NCI-H510A (cell line): ENCODE data around the gene TIMP2.
"Not testable (repeated sequence)": the region's sequence is repeated elsewhere in the genome, so short reads cannot be mapped to it uniquely, and the experiment has no call there.

Source experiments
- DNase-seq: peaks from one replicate; lab custom pipeline; 2025; lab: John Stamatoyannopoulos, UW

TIMP2 gene

GRCh38 chr17:78888941-78889518, 36.2 kb downstream of the TIMP2 start:
- DNase-seq = no peak

GRCh38 chr17:78886954-78887353, 38.2 kb downstream of the TIMP2 start:
- no peak for DNase-seq

- DNase-seq = no peak
Measured at GRCh38 chr17:78885956-78886355, 39.2 kb downstream of the TIMP2 start.

DNA sequence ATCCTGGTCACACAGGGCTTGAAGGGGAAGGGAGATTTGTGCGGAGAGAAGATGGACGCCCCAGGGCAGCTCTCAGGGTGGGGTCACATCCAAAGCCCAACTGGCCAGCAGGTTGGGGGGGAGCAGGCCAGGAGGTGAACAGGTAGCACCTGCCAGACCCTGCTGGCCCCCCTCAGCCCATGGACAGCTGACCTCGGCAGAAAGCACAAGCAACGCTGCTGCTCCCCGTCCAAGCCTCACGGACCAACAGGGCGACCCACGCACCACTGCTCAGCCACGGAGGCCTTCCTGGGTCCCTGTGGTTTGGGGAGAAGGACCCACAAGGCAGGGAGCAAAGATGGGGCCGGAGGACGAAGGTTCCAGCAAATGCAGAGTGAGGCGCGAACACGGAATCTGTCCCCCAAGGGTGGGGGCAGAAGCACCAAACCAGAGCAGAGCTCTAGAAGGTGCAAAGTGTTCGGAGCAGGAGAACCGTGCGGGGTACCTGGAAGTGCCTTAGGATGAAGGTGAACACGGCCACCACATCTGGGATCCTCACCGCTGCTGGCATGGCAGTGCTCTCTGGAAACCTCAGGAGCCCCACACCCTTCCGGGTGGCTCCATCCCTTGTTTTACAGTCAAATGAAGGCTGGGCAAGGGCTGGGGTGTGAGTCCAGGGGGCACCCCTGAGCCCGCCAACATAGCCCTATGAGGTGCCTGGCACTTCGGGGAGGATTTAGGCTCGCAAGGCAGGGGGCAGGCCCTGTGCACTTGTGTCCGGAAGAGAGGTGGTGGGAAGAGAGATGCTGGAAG, 40.1 kb downstream of the TIMP2 start:
- DNase-seq = no peak

GRCh38 chr17:78884148-78884825, 40.9 kb downstream of the TIMP2 start:
- no peak for DNase-seq

DNA sequence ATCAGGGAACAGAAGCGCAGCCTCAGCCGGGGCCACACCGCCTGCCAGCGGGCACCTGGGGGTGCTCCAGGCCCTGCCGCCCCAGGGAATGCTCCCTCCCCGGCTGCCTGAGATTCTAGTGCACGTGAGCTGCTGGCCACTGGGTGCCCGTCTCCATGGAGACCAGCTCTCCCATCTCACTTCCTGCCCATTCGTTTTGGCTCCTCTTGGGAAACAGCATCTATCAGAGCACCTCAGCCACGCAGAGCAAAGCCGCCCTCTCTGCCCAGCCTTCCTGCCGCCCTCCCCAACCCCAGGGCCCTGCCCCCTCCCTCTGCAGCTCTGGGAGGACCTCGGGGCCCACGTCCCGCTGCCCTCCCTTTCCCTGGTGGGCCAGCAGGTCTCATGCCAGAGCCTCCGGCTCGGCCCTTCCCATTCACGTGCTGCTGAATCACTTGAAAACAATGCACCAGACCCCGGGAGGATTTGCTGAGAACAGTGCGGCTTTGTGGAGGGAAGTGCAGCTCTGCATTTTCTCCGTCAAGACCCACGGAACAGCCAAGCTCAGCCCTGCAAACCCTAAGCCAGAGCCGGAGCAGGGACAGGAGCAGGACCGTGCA, 41.6 kb downstream of the TIMP2 start:
- DNase-seq = peak; percentile 59

DNA sequence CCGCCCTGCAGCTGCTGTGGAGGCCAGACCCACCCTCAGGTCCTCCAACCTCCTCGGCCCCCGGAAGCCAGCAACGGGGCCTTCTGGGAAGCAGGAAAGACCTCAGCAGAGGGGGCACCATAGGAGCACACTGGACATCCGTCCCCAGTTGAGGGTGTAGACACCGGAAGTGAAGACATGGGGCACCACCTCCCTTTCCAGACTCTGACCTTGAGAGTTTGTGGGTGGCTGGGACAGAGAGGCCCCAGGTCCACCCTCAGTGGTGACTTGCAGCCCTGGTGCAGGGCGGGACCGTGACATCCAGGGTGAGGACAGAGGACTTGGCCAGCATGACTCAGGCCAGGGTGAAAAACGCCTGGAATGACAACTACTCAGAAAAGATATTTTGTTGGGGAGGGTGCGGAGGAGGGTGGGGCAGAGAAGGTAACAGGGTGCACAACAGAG, 42.1 kb downstream of the TIMP2 start:
- no peak for DNase-seq

GRCh38 chr17:78882540-78883088, 42.6 kb downstream of the TIMP2 start:
- DNase-seq = no peak

DNA sequence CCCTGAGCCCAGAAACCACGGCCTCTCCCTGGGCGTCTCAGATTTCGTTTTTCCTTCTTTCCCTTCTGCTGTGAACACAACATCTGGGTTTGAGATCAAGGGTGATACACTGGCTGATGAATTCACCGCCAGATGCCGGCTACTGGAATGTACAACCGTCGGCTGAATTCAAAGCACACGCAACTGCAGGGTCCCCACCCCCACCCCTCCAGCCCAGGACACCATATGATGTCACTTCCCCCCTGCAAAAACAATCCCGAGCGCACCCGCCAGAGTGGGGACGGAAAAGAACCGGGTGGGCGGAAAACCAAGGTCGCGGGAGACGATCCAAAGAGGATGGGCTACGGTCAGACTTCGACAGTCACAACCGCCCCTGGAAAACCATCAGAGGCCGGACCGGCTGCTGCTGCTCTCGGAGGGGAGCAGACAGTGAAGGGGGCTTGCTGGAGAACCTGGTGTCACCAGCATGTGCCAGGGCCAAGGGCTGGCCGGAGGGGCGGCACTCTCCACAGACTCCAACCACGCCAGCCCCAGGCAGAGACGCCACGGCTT, 45.5 kb downstream of the TIMP2 start:
- no peak for DNase-seq

GRCh38 chr17:78878871-78879527, 46.2 kb downstream of the TIMP2 start:
- no peak for DNase-seq

DNA sequence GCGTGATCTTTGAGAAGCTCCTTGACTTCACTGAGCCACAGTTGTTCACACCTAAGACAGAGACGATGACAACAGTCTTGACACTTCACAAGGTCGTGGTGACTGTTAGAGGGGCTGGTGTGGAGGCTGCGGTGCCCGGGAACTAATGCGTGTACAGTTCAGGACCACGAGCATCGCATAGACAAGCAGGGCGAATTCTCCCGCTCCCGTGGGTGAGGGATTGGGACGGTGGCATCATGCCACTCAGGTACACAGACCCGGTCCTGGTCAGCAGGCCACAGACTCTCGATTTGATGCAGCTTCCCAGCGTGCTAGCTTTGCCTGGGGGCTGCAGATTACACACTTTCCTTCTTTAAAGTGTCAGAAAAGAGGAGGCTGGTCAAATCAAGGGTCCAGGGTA, 46.9 kb downstream of the TIMP2 start:
- DNase-seq = no peak

- not testable (repeated sequence) for DNase-seq
Measured at GRCh38 chr17:78876954-78877517, 48.2 kb downstream of the TIMP2 start.

DNA sequence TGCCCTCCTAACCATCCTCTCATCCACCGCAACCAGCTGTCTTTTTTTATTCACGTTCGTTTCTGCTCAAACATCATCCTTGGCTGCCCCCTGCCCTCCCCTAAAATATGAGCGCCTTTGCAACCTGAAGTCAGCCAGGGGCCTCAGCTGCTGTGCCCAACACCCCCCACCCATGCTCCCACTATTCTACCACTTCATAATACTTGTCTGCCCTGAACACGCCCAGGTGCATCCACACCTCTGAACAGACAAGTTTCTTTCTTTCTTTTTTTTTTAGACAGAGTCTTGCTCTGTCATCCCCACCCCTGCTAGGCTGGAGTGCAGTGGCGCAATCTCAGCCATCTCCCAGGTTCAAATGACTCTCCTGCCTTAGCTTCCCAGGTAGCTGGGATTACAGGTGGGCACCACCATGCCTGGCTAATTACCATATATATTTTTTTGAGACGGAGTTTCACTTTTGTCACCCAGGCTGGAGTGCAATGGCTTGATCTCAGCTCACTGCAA, 49.0 kb downstream of the TIMP2 start:
- DNase-seq = no peak

- DNase-seq = no peak
Measured at GRCh38 chr17:78875363-78876093, 49.7 kb downstream of the TIMP2 start.

GRCh38 chr17:78873519-78874340, 51.5 kb downstream of the TIMP2 start:
- no peak for DNase-seq

DNA sequence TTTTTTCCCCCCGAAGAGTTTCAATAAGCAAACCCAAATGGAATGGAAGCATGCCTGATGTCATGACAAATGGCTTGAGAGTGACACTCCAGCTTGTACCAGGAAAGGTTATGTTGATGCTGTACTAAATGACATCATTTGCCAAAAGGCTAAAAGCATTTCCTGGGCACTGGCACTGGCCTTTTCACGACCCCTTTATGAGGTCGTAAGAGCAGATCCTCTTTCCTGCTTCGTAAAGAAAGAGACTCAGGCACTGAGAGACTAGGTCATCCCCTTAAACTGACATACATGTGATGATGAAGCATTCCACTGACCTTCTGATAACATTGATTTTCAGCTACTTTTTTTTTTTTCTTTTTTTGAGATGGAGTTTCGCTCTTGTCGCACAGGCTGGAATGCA, 52.7 kb downstream of the TIMP2 start:
- no peak for DNase-seq

DNA sequence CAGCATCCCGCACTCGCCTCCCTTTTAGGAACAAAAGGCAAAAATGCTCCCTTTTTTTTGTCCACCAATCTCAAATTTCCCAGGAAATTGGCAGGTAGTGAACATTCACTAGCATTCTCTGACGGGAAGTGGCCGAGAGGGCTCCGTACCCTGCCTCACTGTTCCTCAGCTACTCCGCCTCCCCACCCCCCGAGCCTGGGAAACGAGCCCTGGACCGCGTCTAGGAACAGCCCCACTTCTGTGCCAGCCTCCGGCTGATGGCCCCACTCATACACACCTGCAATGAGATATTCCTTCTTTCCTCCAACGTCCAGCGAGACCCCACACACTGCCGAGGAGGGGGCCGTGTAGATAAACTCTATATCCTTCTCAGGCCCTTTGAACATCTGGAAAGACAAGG, 54.6 kb downstream of the TIMP2 start:
- DNase-seq = no peak

- no peak for DNase-seq
Measured at GRCh38 chr17:78868391-78868790, 56.8 kb downstream of the TIMP2 start.

DNA sequence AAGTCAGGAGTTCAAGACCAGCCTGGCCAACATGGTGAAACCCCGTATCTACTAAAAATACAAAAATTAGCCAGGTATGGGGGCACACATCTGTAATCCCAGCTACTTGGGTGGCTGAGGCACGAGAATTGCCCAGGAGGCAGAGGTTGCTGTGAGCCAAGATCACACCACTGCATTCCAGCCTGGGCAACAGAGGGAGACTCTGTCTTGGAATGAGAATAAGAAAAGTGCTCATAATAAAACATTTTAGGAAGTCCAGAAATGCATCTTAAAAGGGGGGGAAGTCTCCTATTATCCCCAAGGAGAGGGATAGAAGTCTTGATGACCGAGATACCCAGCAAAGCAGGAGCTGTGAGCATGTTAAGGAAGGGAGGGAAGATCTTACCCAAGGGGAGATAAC, 58.1 kb downstream of the TIMP2 start:
- DNase-seq = not testable (repeated sequence)
